ENCODE data around the gene NPY1R.

Gene NPY1R

GRCh38 chr4:163274861-163275260 is 57.5 kb downstream of the NPY1R start:
- DNase-seq = no peak

Data from NCI-H226 (cell line).